SK-N-SH treated with all-trans-retinoic acid at 6 μM for 48 hours (cell line): Measurements from ENCODE around the gene MARK1.

Experiments used
- ISL1 ChIP-seq: fragments of 250-450 bp; sonication (Bioruptor Pico); IDR thresholded peaks from 2 replicates; pipeline ENCODE4 v2.1.2; 2022; ENCODE audit warnings: mild to moderate bottlenecking, moderate library complexity
- OSR1 ChIP-seq: fragments of 250-450 bp; sonication (Bioruptor Pico); IDR thresholded peaks from 2 replicates; pipeline ENCODE4 v1.8.0; 2022; ENCODE audit warnings: moderate library complexity, mild to moderate bottlenecking, inconsistent platforms
- PATZ1 ChIP-seq: fragments of 250-450 bp; sonication (Bioruptor Pico); IDR thresholded peaks from 2 replicates; pipeline ENCODE4 v1.8.0; 2020; ENCODE audit warnings: mild to moderate bottlenecking, moderate library complexity, borderline replicate concordance
- PPARA ChIP-seq: fragments of 250-450 bp; sonication (Bioruptor Pico); IDR thresholded peaks from 2 replicates; pipeline ENCODE4 v1.5.0; 2020; ENCODE audit warnings: mild to moderate bottlenecking, borderline replicate concordance
- RARB ChIP-seq: fragments of 250-450 bp; sonication (Bioruptor Pico); IDR thresholded peaks from 2 replicates; pipeline ENCODE4 v1.8.0; 2021; ENCODE audit warnings: mild to moderate bottlenecking, moderate library complexity
- TOX ChIP-seq: fragments of 250-450 bp; sonication (Bioruptor Pico); IDR thresholded peaks from 2 replicates; pipeline ENCODE4 v1.8.0; 2021; ENCODE audit warnings: mild to moderate bottlenecking, moderate library complexity, borderline replicate concordance
- ZFP30 ChIP-seq: fragments of 450-650 bp; formaldehyde crosslinking; IDR thresholded peaks from 2 replicates; pipeline ENCODE4 v1.5.0; 2022; ENCODE audit warnings: mild to moderate bottlenecking, moderate library complexity
- ZNF565 ChIP-seq: fragments of 450-650 bp; formaldehyde crosslinking; conservative IDR thresholded peaks from 2 replicates; pipeline ENCODE4 v1.5.0; 2020; ENCODE audit warnings: low read depth, mild to moderate bottlenecking, moderate library complexity
- ZNF8 ChIP-seq: fragments of 450-650 bp; formaldehyde crosslinking; IDR thresholded peaks from 2 replicates; pipeline ENCODE4 v1.5.0; 2020; ENCODE audit warnings: mild to moderate bottlenecking, moderate library complexity

- TF ChIP-seq RARB (CRISPR knock-in tag): no peak
- TF ChIP-seq PATZ1: no peak
- TF ChIP-seq OSR1 (CRISPR knock-in tag): no peak
- no peak for TF ChIP-seq ZFP30 (CRISPR knock-in tag)
- no peak for TF ChIP-seq TOX
- no peak for TF ChIP-seq ISL1
- TF ChIP-seq ZNF565 (CRISPR knock-in tag): no peak
- no peak for TF ChIP-seq ZNF8 (CRISPR knock-in tag)
- TF ChIP-seq PPARA (CRISPR knock-in tag): no peak
These were observed 16.2 kb upstream of the MARK1 start for GRCh38 chr1:220511785-220512184.
